Measurements from ENCODE around the gene TOMM40.
"Not testable (repeated sequence)": the region's sequence is repeated elsewhere in the genome, so short reads cannot be mapped to it uniquely, and the experiment has no call there.

TOMM40 gene

GRCh38 chr19:44891016-44891882 lies at the start of gene TOMM40:
TOMM40 (plus strand) TSS chr19:44891254; CDS start chr19:44891416, 162 bp downstream.
- DNase-seq: no peak

GRCh38 chr19:44845286-44845611 lies 45.8 kb upstream of the TOMM40 start:
- DNase-seq: no peak

- DNase-seq: peak; percentile 86
Observed at GRCh38 chr19:44845612-44846454, 45.2 kb upstream of the TOMM40 start, which contains the start of gene NECTIN2. NECTIN2 (plus strand) TSS chr19:44846297; CDS start chr19:44846526, 229 bp downstream.

- no peak for DNase-seq
Observed at GRCh38 chr19:44846455-44847143, 44.5 kb upstream of the TOMM40 start.

GRCh38 chr19:44847144-44848035 lies 43.7 kb upstream of the TOMM40 start:
- no peak for DNase-seq

GRCh38 chr19:44848036-44848811 lies 42.8 kb upstream of the TOMM40 start:
- DNase-seq: no peak

GRCh38 chr19:44848812-44849447 lies 42.1 kb upstream of the TOMM40 start:
- DNase-seq: no peak

- DNase-seq: no peak
Observed at GRCh38 chr19:44850641-44851109, 40.4 kb upstream of the TOMM40 start.

- no peak for DNase-seq
Observed at GRCh38 chr19:44851427-44851826, 39.6 kb upstream of the TOMM40 start.

- DNase-seq: no peak
Observed at GRCh38 chr19:44855606-44856005, 35.4 kb upstream of the TOMM40 start.

- no peak for DNase-seq
Observed at GRCh38 chr19:44856421-44857083, 34.5 kb upstream of the TOMM40 start.

GRCh38 chr19:44857837-44858236 lies 33.2 kb upstream of the TOMM40 start:
- DNase-seq: no peak

- DNase-seq: not testable (repeated sequence)
Observed at GRCh38 chr19:44861576-44861975, 29.5 kb upstream of the TOMM40 start.

- no peak for DNase-seq
Observed at GRCh38 chr19:44863990-44864389, 27.1 kb upstream of the TOMM40 start.

GRCh38 chr19:44865196-44865767 lies 25.8 kb upstream of the TOMM40 start:
- DNase-seq: no peak

- no peak for DNase-seq
Observed at GRCh38 chr19:44866664-44867063, 24.4 kb upstream of the TOMM40 start.

- DNase-seq: no peak
Observed at GRCh38 chr19:44867578-44867977, 23.5 kb upstream of the TOMM40 start.

- DNase-seq: no peak
Observed at GRCh38 chr19:44869733-44870470, 21.2 kb upstream of the TOMM40 start.

GRCh38 chr19:44871809-44872208 lies 19.2 kb upstream of the TOMM40 start:
- no peak for DNase-seq
